Neuronal stem cell (in vitro differentiated cells): ENCODE results near the gene FGD3.
A peak's percentile ranks its signal among the peaks of the same experiment; 100 is the strongest.

Experiments used
- DNase-seq: peaks from one replicate; pipeline ENCODE4 v3.0.0-alpha.2; 2013; ENCODE audit warnings: low spot score
- H2AFZ ChIP-seq: one replicate; pipeline ENCODE4 v1.6.1; 2013; ENCODE audit warnings: mild to moderate bottlenecking, low read length, inconsistent platforms
- H2AK5ac ChIP-seq: 2 replicates; pipeline ENCODE4 v1.6.1; 2013; ENCODE audit warnings: low read depth, mild to moderate bottlenecking, inconsistent platforms, low read length, moderate library complexity, mixed read lengths
- H2BK120ac ChIP-seq: 2 replicates; pipeline ENCODE4 v1.6.1; 2013; ENCODE audit warnings: low read depth, mild to moderate bottlenecking, inconsistent platforms, low read length, moderate library complexity, mixed read lengths
- H2BK12ac ChIP-seq: one replicate; pipeline ENCODE4 v1.6.1; 2013; ENCODE audit warnings: low read length, inconsistent platforms
- H2BK15ac ChIP-seq: 2 replicates; pipeline ENCODE4 v1.6.1; 2013; ENCODE audit warnings: mild to moderate bottlenecking, low read length, inconsistent platforms, mixed read lengths
- H2BK5ac ChIP-seq: one replicate; pipeline ENCODE4 v1.6.1; 2013; ENCODE audit warnings: inconsistent platforms, mild to moderate bottlenecking, low read length, moderate library complexity
- H3K14ac ChIP-seq: one replicate; pipeline ENCODE4 v1.6.1; 2013; ENCODE audit warnings: low read length, inconsistent platforms
- H3K18ac ChIP-seq: 2 replicates; pipeline ENCODE4 v1.6.1; 2013; ENCODE audit warnings: low read length, inconsistent platforms
- H3K23ac ChIP-seq: 2 replicates; pipeline ENCODE4 v1.6.1; 2013; ENCODE audit warnings: low read depth, mild to moderate bottlenecking, mixed read lengths, low read length, inconsistent platforms; ENCODE audit not compliant: poor library complexity
- H3K27ac ChIP-seq: replicated peaks from 3 replicates; pipeline ENCODE4 v1.5.1; 2013; ENCODE audit warnings: low read length, inconsistent platforms
- H3K27me3 ChIP-seq, 3 experiments: 2 replicates each; pipeline ENCODE4 v1.6.1; 2013; ENCODE audit warnings: low read length in 3 of 3, mild to moderate bottlenecking in 2 of 3, inconsistent platforms in 1 of 3, low read depth in 1 of 3, mixed read lengths in 1 of 3, moderate library complexity in 1 of 3; ENCODE audit not compliant: control insufficient read depth in 3 of 3, insufficient read depth in 3 of 3
- H3K36me3 ChIP-seq, 2 donors: replicated peaks in 1 of 2; 2 replicates each; pipeline ENCODE4 v1.6.1; 2013; ENCODE audit warnings: low read length in 2 of 2; ENCODE audit not compliant: control insufficient read depth in 2 of 2, insufficient read depth in 2 of 2
- H3K4ac ChIP-seq: 2 replicates; pipeline ENCODE4 v1.6.1; 2013; ENCODE audit warnings: inconsistent platforms, mild to moderate bottlenecking, low read length, moderate library complexity
- H3K4me1 ChIP-seq, 2 donors: 1 replicate in 1 of 2; 2 replicates in 1 of 2; pipeline ENCODE4 v1.6.1; 2013; ENCODE audit warnings: low read length in 2 of 2, low read depth in 1 of 2; ENCODE audit not compliant: control insufficient read depth in 2 of 2, insufficient read depth in 1 of 2
- H3K4me2 ChIP-seq: one replicate; pipeline ENCODE4 v1.6.1; 2013; ENCODE audit warnings: mild to moderate bottlenecking, low read length, inconsistent platforms; ENCODE audit not compliant: insufficient read depth, poor library complexity, severe bottlenecking
- H3K4me3 ChIP-seq, 2 donors: 2 replicates each; pipeline ENCODE4 v1.5.1; 2013; ENCODE audit warnings: low read length in 2 of 2, mild to moderate bottlenecking in 2 of 2, inconsistent platforms in 1 of 2, moderate library complexity in 1 of 2
- H3K79me1 ChIP-seq: one replicate; pipeline ENCODE4 v1.6.1; 2013; ENCODE audit warnings: low read depth, mild to moderate bottlenecking, inconsistent platforms, low read length, moderate library complexity
- H3K9ac ChIP-seq: one replicate; pipeline ENCODE4 v1.6.1; 2013; ENCODE audit warnings: mild to moderate bottlenecking, low read depth, low read length, inconsistent platforms; ENCODE audit not compliant: poor library complexity
- H3K9me3 ChIP-seq, 2 donors: replicated peaks in 1 of 2; 2 replicates each; pipeline versions ENCODE3 to v1.6.1; 2013; ENCODE audit warnings: low read length in 2 of 2, mild to moderate bottlenecking in 2 of 2, inconsistent platforms in 1 of 2, low read depth in 1 of 2, mixed read lengths in 1 of 2, moderate library complexity in 1 of 2; ENCODE audit not compliant: control insufficient read depth in 2 of 2, insufficient read depth in 1 of 2
- H4K8ac ChIP-seq: one replicate; pipeline ENCODE4 v1.6.1; 2013; ENCODE audit warnings: low read depth, mild to moderate bottlenecking, inconsistent platforms, low read length, moderate library complexity
- H4K91ac ChIP-seq: one replicate; pipeline ENCODE4 v1.6.1; 2013; ENCODE audit warnings: low read length, low read depth, mild to moderate bottlenecking, inconsistent platforms; ENCODE audit not compliant: poor library complexity
- WGBS, 2 donors: extraction: QIAGEN DNeasy Blood & Tissue Kit; methylation state at CpG; one replicate each; pipeline ENCODE4 v1.1.7; 2013; ENCODE audit warnings: missing lambda C conversion rate in 2 of 2, mixed read lengths in 1 of 2; ENCODE audit not compliant: insufficient read length in 2 of 2, insufficient replicate concordance in 1 of 2; ENCODE audit errors: extremely low coverage in 2 of 2; 5-methylcytosine and 5-hydroxymethylcytosine counted together

Gene FGD3

GRCh38 chr9:93060746-93061259 is 113.5 kb downstream of the FGD3 start:
- H4K8ac ChIP-seq = no peak overlapping the region
- H3K23ac ChIP-seq = no peak overlapping the region
- no peak for DNase-seq
- peak overlapping the region; percentile 59 for H3K18ac ChIP-seq
- peaks cover 0 to 58% (median 11%) of the 10 kb centered on the region in 3 experiments for H3K27me3 ChIP-seq
- no peak overlapping the region for H4K91ac ChIP-seq
- no peak overlapping the region for H2AFZ ChIP-seq
- H3K27ac ChIP-seq = no peak overlapping the region
- no peak overlapping the region for H3K4me3 ChIP-seq
- peaks cover 0 to 3% of the 10 kb centered on the region in 2 donors for H3K4me1 ChIP-seq
- no peak overlapping the region for H3K4ac ChIP-seq
- H2AK5ac ChIP-seq = peak overlapping the region; percentile 1
- H3K36me3 ChIP-seq = no peaks in the 10 kb centered on the region
- H3K4me2 ChIP-seq = no peak overlapping the region
- no peak overlapping the region for H2BK15ac ChIP-seq
- no peak overlapping the region for H3K9ac ChIP-seq
- H2BK5ac ChIP-seq = no peak overlapping the region
- no peak overlapping the region for H3K14ac ChIP-seq
- no peaks in the 10 kb centered on the region for H3K79me1 ChIP-seq
- no peaks in the 10 kb centered on the region for H3K9me3 ChIP-seq
- no peak overlapping the region for H2BK120ac ChIP-seq
- no peak overlapping the region for H2BK12ac ChIP-seq
- WGBS, 2 donors = no CpG with 5 or more reads among the region's 8 CpGs

- H3K27ac ChIP-seq = no peak overlapping the region
- H3K9ac ChIP-seq = no peak overlapping the region
- H4K91ac ChIP-seq = no peak overlapping the region
- no peak overlapping the region for H2AFZ ChIP-seq
- H3K4me2 ChIP-seq = no peak overlapping the region
- no peak overlapping the region for H2BK15ac ChIP-seq
- no peak overlapping the region for H3K4me3 ChIP-seq
- no peak overlapping the region for H2AK5ac ChIP-seq
- no peak for DNase-seq
- no peak overlapping the region for H2BK120ac ChIP-seq
- H3K36me3 ChIP-seq = no peaks in the 10 kb centered on the region
- WGBS, 2 donors = no CpG with 5 or more reads among the region's 4 CpGs
- H2BK5ac ChIP-seq = peak overlapping the region; percentile 16
- H3K9me3 ChIP-seq = no peaks in the 10 kb centered on the region
- no peak overlapping the region for H3K14ac ChIP-seq
- no peak overlapping the region for H3K4ac ChIP-seq
- no peak overlapping the region for H4K8ac ChIP-seq
- no peaks in the 10 kb centered on the region for H3K79me1 ChIP-seq
- H3K23ac ChIP-seq = no peak overlapping the region
- peaks cover 0 to 53% (median 11%) of the 10 kb centered on the region in 3 experiments for H3K27me3 ChIP-seq
- H3K4me1 ChIP-seq = peaks cover 0 to 3% of the 10 kb centered on the region in 2 donors
- no peak overlapping the region for H2BK12ac ChIP-seq
- H3K18ac ChIP-seq = no peak overlapping the region
These were observed 114.0 kb downstream of the FGD3 start for GRCh38 chr9:93061260-93061751.

DNA sequence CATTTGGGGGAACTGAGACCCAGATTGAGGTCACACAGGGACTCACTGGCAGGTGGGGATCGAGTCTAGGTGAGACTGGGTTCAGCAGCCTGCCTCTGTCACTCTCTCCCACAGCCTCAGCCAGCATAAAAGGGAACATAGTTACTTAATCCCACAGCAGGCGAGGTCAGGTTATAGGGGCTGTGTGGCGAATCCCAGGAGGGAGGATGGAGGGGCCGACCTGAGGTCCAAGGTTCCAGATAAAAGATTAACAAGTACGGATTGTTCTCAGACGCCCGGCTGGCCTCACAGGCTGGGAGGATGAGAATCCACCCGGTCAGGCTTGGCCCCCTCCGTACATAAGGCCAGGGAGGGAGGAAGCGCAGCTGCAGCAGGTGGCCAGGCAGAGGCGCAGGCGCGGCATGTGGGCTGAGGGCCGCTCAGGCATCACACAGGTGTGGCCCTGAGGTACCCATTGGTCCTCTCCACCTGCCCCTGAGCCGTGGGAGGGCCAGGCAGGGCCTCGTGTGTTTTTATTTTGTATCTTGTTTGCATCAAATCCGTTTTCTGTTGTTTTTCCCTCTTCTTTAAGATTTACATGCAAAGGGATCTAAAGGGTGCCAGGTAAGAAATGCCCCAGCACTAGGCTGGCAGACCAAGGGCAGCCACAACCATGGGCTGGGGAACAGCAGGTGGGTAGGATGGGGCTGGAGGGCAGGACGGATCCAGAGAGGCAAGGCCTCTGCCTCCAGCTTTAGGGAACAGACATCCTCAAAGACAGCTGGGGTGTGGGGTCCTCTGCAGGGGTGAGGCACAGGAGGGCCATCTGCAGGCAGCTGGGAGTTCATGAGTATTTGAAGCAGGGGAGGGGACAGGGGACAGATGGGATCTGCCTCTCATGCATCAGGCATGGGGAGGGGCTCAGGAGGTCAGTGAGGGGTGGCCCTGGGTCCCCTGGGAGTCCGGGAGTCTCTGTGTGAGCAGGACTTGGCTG is 114.8 kb downstream of the FGD3 start:
- Histone ChIP-seq H2AFZ (no peak overlapping the region), H2BK5ac (peak overlapping the region; percentile 16)
- no CpG with 5 or more reads among the region's 19 CpGs for WGBS, 2 donors

More for the DNA sequence above, 114.8 kb downstream of the FGD3 start:
- Histone ChIP-seq H4K8ac (no peak overlapping the region), H3K9ac (no peak overlapping the region), H3K4me3 (no peak overlapping the region), H2BK120ac (no peak overlapping the region), H3K4me2 (no peak overlapping the region), H3K36me3 (no peaks in the 10 kb centered on the region), H3K27ac (no peak overlapping the region), H3K27me3 (peaks cover 0 to 48% (median 11%) of the 10 kb centered on the region in 3 experiments), H3K18ac (peak overlapping the region; percentile 25), H3K4me1 (peaks cover 0 to 3% of the 10 kb centered on the region in 2 donors), H3K23ac (no peak overlapping the region), H3K79me1 (no peaks in the 10 kb centered on the region), H2BK15ac (no peak overlapping the region), H4K91ac (no peak overlapping the region), H3K4ac (no peak overlapping the region), H3K14ac (no peak overlapping the region), H2BK12ac (no peak overlapping the region), H2AK5ac (peak overlapping the region; percentile 33), H3K9me3 (no peaks in the 10 kb centered on the region)
- no peak for DNase-seq
